Ovary (tissue), 3 donors: ENCODE results near the gene KCNJ5.

Source experiments
- POLR2A ChIP-seq: fragments of 450-650 bp; IDR thresholded peaks from one replicate; pipeline ENCODE4 v1.6.1; 2017; ENCODE audit warnings: antibody characterized with exemption, mild to moderate bottlenecking, moderate library complexity
- TF ChIP-seq, protein P1 (sequence below), 3 donors: fragments of 450-650 bp in 2 of 3; fragments of 200-600 bp in 1 of 3; IDR thresholded peaks; one replicate each; pipeline versions ENCODE4 v1.5.1 to v1.8.0; 2016 to 2022; ENCODE audit warnings: antibody characterized with exemption in 3 of 3, mild to moderate bottlenecking in 1 of 3
- donor health status: DM: no; HTN: no; CAD: no.

DNA sequence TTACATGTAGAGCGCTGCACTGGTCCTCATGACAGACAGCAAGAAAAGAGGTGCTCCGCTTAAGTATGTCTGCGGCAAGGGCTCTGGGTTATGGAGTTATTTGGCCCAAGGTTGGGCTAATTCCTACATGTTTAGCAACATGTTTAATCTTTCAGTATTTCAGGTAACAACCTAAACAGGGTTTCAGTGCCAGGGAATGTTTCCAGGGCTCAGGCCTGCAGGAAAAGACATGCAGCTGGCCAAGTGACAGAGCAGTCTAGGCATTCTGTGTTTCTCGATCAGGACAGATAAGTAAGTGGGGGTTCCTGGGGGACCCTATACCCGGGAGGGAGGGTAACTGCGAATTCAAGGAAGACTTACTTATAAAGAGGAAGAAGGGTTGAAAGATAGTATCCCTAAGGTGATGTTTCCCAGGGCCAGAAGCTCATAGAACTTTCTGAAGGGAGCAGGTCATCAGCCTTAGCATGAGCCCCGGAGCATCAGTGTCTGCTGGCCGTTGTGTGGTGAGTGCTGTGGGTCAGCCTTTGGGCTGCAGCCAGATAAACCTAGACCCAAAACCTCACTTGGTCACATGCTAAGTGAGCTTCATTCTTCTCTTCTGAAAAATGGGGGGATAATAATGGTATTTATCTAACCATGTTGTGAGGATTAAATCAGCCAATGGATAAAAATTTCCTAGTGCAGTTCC lies 18.4 kb downstream of the KCNJ5 start:
- TF ChIP-seq, protein P1, sequence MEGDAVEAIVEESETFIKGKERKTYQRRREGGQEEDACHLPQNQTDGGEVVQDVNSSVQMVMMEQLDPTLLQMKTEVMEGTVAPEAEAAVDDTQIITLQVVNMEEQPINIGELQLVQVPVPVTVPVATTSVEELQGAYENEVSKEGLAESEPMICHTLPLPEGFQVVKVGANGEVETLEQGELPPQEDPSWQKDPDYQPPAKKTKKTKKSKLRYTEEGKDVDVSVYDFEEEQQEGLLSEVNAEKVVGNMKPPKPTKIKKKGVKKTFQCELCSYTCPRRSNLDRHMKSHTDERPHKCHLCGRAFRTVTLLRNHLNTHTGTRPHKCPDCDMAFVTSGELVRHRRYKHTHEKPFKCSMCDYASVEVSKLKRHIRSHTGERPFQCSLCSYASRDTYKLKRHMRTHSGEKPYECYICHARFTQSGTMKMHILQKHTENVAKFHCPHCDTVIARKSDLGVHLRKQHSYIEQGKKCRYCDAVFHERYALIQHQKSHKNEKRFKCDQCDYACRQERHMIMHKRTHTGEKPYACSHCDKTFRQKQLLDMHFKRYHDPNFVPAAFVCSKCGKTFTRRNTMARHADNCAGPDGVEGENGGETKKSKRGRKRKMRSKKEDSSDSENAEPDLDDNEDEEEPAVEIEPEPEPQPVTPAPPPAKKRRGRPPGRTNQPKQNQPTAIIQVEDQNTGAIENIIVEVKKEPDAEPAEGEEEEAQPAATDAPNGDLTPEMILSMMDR (IDR thresholded peaks at IDR 0.05): no peak
- TF ChIP-seq POLR2A: no peak
